GM18868 (cell line): ENCODE measurements around the gene SLC1A2.

Source experiments
- ATAC-seq: cut with Tn5 transposase; IDR thresholded peaks from one replicate; pipeline ENCODE4 v1.9.1; 2021; ENCODE audit warnings: mild to moderate bottlenecking, moderate library complexity; ENCODE audit not compliant: unreplicated experiment

Gene SLC1A2

DNA sequence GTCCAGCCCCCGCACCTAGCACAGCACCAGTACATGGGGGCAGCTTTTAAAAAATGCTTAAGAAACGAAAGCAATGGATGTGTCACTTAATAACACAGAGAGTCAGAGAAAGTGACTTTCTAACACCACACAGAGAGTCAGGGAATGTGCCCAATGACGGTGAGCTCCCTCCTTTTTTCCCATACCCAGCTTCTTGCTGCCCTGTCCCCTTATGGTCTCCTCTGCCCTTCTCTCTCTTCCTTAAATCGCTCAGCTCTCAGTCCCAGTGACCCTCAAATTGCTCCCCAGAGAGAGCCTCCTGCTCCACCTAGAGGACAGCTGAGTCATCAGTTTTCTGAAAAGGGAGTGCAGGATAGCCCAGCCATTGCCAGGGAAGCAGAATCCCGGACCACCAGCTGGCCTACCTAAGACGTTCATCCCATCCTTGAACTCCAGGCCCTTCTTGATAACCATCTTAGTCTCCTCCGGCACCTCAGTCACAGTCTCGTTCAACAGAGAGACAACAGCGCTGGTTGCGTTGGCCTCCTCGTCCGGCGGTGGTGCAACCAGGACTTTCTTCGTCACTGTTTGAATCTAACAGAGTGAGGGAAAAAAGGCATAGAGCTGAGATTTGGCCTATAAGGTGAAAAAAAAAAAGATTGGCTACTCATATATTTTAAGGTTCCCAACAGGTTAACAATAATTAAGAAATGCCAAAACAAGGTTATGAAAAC, 113.5 kb downstream of the SLC1A2 start:
- peak; percentile 65 for ATAC-seq

DNA sequence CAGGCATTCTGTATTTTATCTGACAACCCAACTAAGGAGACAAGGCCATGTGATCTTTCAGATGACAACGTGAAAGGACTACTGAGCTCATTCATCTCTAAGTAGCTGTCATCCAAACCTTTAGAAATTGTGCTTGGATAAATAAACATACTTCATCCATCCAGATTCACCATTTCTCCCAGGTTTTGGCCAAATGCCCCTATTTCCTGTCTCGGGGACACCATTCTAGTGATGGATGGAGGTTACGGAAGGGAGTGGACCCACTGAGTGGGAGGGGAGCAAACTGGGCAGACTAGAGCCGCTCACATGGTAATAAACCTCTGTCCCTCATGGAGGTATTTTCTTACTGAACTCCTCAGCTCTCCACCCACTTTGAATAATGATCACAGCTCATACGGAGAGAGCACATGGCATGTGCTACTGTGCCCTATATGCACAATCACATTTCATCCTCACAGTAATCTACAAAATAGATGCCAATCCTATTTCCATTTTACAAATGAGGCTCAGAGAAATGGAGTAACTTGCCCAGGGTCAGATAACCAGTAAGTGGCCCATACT, 114.4 kb downstream of the SLC1A2 start:
- no peak for ATAC-seq

DNA sequence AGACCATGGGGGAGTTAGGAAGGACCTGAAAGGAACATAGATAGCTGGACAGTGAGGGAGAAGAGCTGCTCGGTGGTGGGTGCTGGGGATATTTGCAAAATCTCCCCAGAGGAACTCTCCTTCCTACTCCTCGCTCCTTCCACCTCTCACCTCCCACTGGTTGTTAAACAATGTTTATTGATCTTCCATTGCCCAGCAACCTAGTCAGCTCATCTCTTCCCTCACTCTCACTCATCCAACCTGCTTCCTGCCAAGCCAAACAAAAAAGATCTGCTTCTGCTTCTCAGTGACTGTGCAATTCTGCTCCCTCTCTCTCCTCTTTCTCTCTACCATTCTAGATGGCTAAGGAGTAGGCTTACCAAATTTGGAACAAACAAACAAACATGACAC, 115.0 kb downstream of the SLC1A2 start:
- ATAC-seq: no peak

DNA sequence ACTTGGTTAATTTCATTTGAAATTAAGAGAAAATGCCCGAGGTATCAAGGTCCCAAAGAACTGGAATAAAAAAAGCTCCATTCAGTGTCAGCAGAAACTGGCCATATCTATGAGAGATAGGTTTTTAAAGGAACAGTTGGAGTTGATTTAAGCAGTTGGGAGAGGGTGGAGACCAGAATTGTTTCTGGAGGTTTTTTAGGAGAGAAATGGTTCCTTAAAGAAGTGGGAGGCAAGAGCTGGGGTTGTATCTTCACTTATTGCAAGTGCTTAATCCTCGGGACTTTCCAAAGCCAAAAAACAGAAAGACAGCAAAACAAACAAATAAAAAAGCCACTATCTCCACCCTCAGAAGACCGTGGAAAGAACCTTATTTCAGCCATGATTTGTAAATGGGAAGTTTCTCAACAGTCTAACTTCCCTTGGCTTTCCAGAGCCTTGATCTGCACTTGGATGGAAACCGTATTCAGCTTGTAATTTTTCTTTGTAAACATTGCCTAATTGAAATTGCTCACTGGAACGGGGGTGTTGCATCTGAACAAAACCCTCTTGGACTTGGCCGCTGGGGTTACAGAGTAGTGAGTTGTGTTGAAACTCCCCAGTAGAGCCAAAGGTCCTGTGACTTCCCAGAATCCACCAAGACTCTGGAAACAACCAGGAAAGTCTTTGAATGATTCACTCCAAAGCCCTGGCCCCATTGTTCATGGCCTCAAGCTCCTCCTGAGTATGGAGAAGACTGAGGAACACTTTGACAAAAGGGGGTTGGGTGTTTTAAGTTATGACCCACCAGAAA, 115.6 kb downstream of the SLC1A2 start:
- no peak for ATAC-seq

DNA sequence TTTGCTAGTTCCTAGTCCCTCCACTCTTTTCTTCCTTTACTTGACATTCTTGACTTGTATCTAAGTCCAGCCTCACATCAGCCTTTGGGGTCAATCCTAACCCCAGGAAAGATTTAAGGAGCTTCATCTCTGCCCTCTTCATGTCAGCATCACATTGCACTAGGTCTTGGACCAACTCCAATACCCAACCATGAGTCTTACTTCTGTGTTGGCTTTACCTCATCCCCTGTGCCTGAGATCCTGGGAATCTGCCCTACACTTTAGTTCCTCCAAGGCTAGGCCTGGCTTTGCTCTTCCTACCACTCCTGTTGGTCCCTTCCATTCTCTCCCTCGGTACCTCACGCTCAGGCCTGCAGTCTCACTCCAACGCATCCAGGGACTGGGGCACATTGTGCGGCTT, 117.0 kb downstream of the SLC1A2 start:
- ATAC-seq: no peak

DNA sequence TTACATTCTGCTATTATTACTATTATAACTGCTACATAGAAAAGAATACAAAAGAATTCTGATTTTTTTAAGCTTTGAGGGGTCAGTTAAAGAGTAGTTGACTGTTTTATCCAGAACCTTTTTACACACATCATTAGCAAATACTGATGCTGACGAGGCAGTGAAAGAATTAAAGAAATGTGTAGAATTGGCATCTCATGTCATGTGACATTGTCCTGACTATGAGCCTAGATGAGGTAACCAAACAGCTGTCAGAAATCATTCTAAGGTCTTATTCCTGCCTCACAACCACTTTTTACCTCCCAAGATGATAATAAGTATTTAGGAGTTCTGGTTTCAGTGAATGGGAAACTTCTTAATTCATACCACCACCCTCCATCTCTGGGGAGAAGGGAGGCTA, 121.0 kb downstream of the SLC1A2 start:
- ATAC-seq: no peak

DNA sequence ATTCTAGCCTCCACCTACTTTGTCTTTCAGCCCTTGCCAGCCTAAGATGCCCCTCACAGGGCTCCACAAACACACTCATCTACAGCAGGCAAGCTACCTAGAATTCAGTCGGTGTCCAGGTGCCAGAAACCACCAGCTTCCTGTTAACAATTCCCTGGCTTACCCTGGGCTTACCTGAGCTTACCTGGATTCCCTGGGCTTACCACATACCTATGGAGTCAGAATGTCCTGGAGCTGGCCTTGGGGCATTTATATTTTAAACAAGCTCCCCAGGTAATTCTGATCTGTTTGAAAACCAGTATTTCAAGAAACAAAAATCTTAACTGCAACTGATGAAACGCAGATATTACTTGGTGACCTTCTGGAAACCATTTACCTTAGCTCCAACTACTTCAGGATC, 123.6 kb downstream of the SLC1A2 start:
- no peak for ATAC-seq

DNA sequence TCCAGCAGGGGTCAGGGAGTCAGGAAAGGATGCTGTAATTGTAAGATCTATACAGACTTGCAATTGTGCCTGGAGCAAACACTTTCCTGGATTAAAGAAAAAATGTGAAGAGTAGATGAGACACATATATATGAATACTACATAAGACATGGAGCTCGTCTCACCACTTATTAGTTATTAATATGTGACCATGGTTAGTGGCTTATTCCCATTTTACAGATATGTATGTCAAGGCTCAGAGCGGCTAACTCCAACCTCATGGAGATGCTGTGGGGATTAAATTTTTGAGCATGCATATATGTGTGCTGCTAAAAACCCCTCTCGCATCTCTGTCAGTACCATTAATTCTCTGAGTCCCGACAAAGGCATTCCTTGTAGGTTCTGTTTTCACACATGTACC, 125.7 kb downstream of the SLC1A2 start:
- ATAC-seq: no peak

DNA sequence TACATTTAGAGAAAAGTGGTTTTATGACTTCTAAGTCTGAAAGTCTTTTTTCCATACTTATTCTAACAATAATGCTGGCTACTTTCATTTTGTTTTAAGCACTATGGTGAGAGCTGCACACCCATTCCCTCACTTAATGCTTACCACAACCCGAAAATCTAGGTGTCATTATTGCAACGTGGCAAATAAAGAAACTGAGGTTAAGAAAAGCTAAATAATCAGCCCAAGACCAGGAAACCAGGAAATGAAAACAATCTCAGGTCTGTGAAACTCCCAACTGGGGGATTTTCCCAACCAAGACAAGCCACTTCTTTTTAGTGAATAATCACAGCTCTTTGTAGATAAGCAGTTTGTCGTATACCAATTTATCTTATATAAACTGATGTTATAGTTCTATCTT, 126.3 kb downstream of the SLC1A2 start:
- no peak for ATAC-seq

DNA sequence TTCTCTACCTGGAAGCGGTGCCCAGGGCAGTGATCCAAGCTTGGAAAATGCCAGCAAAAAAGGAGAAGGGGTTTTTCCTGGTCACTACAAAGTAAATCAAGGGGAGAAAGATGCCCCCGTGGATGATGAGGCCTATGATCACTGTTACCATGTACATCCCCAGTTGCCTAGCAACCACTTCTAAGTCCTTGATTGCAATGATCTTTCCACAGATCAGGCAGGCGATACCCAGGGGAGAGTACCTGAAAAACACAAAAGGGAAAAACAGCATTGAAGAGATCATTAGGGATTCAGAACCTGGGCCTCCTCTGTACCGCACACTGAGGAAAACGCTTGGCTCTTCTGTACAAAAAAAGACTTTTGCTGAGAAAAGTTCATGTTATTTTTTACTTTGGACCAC, 127.1 kb downstream of the SLC1A2 start:
- no peak for ATAC-seq

DNA sequence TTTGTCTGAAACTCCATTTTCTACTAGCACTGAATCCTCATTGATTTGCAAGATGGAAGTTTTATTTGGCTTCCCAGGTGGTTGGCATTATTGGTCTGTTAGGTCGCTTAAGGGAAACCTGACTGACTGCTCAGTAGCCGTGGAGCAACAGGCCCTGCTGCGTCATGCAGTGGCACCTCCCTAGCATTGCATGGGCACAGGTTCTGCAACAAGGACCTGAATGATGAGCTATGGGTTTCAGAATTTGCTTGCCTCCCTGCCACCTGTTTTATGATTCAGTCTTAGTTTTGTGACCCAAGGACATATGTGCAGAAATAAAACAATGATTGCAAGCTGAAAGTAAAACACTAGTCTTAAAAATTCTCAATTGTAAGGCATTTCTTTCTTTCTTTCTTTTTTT, 128.5 kb downstream of the SLC1A2 start:
- no peak for ATAC-seq

DNA sequence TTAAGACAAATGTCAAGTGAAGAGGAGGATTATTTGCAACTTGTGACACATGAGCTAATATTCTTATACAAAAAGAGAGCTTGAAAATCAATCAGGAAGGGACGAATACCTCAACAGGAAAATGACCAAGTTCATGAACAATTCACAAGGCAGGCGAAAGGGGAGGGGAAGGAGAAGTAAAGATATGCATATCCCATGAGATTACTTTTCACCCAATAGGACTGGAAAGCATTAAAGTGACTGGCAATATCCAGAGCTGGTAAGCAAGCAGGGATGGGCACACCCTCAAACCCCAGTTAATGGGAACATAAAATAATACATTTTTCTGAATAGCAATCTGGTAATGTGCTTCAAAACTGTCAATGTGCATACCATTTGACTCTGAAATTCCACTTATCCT, 129.5 kb downstream of the SLC1A2 start:
- ATAC-seq: no peak

DNA sequence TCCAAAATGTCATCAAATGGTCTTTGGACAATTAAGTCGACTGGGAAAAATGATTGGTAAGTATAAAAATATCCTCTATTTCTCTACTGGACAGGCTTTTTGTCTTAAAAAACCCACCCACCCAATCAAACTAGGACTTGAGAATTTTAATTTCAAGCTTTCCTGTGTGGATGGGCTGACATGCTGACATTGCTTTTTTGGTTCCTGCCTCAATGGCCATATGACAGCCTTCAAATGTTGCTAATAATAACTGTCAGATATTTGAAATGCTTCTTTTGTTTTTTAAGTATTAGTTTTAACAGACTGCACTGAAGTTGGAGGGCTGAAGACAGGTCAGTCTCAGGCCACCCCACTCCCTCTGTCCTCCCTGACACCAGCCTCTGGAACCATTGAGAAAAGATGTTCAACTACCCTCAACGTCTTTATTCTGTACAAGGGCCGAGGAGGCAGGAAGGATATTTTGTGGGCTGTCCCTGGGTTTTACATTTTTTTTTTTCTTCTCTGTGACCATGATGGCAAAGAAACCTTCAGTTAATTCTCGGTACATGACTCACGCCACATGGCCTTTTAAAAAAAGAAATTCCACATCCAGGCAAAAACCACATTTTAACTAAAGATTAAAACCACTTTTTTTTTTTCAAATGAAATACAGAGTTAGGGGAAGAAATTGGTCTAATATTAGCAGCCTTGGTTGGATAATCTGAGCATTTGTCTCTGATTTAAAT, 130.4 kb downstream of the SLC1A2 start:
- peak; percentile 57 for ATAC-seq

DNA sequence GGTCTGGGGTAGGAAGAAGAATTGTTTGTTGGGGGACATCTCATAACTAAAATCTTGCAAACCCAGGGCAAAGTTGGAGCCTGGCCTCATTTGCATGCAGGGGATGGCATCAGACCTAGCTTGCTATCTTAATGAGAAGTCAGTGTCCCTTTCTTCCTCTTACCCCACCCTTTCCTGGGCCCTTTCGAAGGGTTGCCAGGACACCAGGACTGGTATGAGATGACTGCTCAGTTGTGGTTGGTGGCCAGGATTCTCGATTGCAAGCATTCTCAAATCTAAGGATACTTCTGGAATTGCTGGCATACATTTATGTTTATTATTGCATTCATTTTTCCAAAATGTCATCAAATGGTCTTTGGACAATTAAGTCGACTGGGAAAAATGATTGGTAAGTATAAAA, 131.0 kb downstream of the SLC1A2 start:
- ATAC-seq: no peak

DNA sequence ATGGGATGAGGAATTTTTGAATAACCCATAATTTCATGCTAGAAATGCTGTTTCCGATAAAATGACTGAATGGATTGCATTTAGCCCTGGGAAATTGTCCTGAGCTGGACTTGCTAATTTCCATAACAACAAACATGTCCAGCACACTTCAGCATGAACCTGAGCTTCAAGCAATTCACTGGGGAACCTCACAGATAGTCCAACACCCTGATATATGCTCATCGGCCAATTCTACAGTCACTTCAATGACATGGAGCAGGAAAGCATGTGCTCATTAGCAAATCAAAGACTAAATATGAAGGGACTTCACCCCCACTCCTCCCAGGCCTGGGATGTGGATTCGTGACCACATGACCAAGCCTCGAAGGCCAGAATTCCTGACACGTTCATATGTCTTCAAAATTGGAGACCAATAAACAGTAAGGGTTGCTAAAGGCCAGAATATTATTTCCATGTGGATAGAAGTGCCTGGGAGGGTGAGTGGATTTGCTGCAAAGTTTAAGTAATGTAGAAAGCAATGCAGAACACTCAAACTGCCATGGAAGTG, 131.9 kb downstream of the SLC1A2 start:
- ATAC-seq: no peak

DNA sequence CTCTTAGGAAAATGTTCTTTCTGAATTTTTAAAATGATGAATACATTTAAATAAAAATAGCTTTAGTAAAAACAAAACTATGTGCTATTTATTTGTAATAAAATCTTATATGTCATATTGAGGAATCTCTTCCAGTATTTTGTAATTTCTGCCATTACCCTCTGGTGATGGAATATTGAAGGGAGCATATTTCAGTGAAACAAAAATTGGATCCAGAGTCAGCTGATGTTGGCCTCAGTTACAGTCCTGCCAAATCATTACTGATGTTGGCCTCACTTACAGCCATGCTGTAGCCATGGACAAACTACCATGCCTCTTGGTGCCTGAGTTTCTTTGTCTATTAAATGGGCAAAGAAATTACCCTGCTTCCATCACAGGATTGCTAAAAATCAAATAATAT, 133.2 kb downstream of the SLC1A2 start:
- no peak for ATAC-seq

DNA sequence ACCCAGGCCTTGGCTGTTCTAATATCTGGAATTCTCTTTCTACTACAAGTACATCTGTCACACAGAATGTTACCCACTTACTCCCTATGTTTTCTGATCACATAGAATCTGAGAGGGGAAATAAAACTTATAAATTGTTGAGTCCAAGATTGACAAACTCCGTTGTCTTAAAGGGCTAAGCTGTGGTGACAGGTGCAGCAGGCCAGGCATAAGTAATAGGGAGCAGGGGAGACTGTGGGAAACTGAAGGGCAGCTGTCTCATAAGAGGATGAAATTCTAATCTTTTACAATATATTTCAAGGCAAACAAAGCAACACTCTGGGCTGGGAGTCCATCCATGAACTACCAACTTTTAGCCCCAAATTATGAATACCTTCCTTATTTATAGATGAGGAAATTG, 133.9 kb downstream of the SLC1A2 start:
- ATAC-seq: no peak

DNA sequence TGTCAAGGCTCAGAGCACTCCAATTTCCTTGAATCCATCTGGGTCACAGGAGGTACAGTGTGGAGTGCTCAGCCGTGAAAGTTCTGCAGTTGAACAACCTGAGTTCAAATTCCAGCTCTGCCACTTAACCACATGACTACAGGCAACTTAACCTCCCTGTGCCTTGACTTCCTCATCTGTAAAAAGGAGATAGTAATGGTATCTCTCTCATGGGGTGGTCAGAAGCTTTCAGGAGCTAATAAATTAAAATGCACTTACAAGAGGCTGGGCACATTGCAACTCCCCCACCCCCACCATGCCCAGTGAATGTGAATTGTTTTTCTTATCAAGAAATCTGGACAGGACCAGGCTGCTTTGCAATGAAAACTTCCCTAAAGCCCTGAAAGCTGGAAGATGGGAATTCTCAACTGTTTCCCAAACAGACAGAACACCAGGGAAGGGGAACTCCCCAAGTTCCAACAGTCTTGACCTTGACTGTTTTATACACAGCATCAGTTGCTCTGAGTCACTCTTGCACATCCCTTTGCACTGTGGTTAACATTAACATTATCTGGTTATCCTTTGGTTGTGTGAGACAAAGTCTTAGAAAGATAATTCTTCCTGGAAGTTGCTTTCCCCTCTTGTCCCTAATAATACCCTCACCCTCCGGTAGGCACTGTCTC, 137.0 kb downstream of the SLC1A2 start:
- no peak for ATAC-seq

DNA sequence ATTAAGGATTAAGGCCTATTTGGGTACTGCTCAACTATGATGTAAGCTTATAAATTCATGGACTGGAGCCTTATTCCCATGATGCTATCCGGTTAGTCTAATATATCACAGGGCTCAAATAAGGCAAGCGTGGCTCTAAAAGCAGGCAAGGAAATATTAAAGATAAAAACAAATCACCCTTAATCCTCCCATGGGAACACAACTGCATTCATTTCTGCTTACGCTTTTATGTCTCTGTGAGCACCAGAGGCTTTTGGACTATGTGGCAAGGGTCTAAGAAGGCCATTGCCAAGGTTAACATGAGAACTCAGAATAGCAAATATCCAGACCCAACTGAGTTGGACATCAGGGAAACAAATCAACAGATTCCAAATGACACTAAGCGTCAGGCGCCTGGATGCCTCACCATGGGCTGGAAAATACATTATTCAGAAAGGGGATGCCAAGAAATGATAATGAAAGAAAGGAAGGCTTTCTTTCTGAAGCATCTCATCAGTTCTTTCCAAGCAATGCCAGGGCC, 138.1 kb downstream of the SLC1A2 start:
- no peak for ATAC-seq

DNA sequence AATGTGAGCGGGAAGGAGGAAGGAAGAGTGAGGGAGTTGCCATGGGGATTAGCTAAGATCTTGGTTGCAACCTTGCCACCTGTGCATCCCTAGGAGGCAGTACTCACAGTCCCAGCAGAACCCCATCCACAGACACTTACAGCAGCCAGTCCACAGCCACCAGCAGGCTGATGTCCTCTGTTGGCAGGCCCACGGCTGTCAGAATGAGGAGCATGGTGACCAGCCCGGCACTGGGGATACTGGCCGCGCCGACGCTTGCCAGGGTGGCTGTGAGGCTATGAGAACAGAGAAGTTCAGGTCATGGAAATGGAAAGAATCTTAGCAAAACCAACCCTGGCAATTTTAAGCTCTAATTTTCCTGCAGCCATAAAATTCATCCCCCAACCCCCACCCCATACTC, 138.6 kb downstream of the SLC1A2 start:
- ATAC-seq: no peak

DNA sequence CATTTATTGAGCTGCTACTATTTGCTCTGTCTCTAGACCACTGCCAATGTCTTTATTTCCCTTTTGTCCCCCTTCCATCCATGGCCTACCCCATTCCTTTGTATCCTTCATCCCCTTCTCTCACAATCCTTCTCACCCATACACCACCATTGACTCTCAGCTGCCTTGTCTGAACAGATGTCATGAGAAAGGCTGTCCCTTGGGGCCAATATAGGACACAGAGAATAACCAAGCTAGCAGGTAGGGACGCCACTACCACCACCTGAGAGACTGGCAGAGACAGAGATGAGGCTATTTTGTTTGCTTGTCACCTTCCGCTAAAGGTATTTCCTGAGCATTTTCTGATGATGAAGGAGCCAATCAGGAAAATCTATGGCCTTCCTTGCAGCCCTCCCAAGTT, 141.5 kb downstream of the SLC1A2 start:
- ATAC-seq: no peak
